Thyroid gland (tissue), 4 donors: ENCODE data around the gene TSGA10IP. TPM values are rescaled to one million over a fixed set of nuclear protein-coding genes. Genes with fewer than 3 reads are reported as not detected.

Source experiments
- DNase-seq, 2 donors: peaks; one replicate each; pipeline ENCODE4 v3.0.0-alpha.2; 2019
- H3K27ac ChIP-seq, 3 donors: fragments of 200-600 bp; sonication (generic); 1 replicate in 2 of 3; 2 replicates in 1 of 3; pipeline ENCODE4 v1.5.1; 2016 to 2019; ENCODE audit warnings: mild to moderate bottlenecking in 1 of 3, moderate library complexity in 1 of 3
- H3K27me3 ChIP-seq: fragments of 200-600 bp; sonication (generic); one replicate; pipeline ENCODE4 v1.5.1; 2019
- H3K36me3 ChIP-seq, 2 donors: fragments of 200-600 bp; sonication (generic); one replicate each; pipeline ENCODE4 v1.5.1; 2016 to 2019
- H3K4me1 ChIP-seq, 2 donors: fragments of 200-600 bp; sonication (generic); one replicate each; pipeline ENCODE4 v1.5.1; 2017 to 2019
- H3K4me3 ChIP-seq, 3 donors: fragments of 200-600 bp; sonication (generic); replicated peaks in 1 of 3; 1 replicate in 2 of 3; 2 replicates in 1 of 3; pipeline ENCODE4 v1.5.1; 2016; ENCODE audit warnings: mild to moderate bottlenecking in 1 of 3
- H3K9me3 ChIP-seq: fragments of 200-600 bp; sonication (generic); one replicate; pipeline ENCODE4 v1.5.1; 2017
- CTCF ChIP-seq, 6 experiments: fragments of 200-600 bp in 3 of 6; fragments of 450-650 bp in 3 of 6; sonication (generic) in 3 of 6; IDR thresholded peaks; one replicate each; pipeline ENCODE4 v1.5.1; 2016 to 2019; ENCODE audit warnings: antibody characterized with exemption in 6 of 6, mild to moderate bottlenecking in 2 of 6, inconsistent platforms in 1 of 6, moderate library complexity in 1 of 6
- POLR2A ChIP-seq, 2 donors: fragments of 450-650 bp; IDR thresholded peaks; one replicate each; pipeline ENCODE4 v1.6.1; 2017; ENCODE audit warnings: antibody characterized with exemption in 2 of 2, mild to moderate bottlenecking in 2 of 2, moderate library complexity in 1 of 2
- WGBS, 2 donors: methylation state at CpG; one replicate each; pipeline ENCODE4 v1.1.5; 2017; 5-methylcytosine and 5-hydroxymethylcytosine counted together
- intact Hi-C: fragments of 100-400 bp; cut with DNase I; formaldehyde crosslinking; loops from one replicate; pipeline ENCODE4 v1.15.1; 2023
- total RNA-seq, 4 donors: library from RNA; depleted of rRNA; stranded (reverse); fragments of >200 nt; gene quantifications; one replicate each; pipeline ENCODE4 v1.2.3, GENCODE V29; 2016

The TSGA10IP gene
- total RNA-seq, 4 donors from 2014 or later = 0.33 TPM; not detected in 3

- 40 to 52% methylated on average over 14 to 15 of the region's 15 CpGs for WGBS, 2 donors
- peak overlapping the region in 2 of 3 donors; percentile 67 to 75 for H3K27ac ChIP-seq
- TF ChIP-seq CTCF (IDR thresholded peaks at IDR 0.05) (no peak), POLR2A (IDR thresholded peaks at IDR 0.05) (no peak)
- H3K27me3 ChIP-seq = no peaks in the 10 kb centered on the region
- H3K36me3 ChIP-seq = peaks cover 3 to 19% of the 10 kb centered on the region in 2 donors
- DNase-seq = no peak
- no peaks in the 10 kb centered on the region for H3K9me3 ChIP-seq
- H3K4me3 ChIP-seq = peak overlapping the region in 2 of 3 donors; percentile 95 to 99
- intact Hi-C loops = no loop called here
- H3K4me1 ChIP-seq = peaks cover 34 to 52% of the 10 kb centered on the region in 2 donors
Observed at GRCh38 chr11:65920372-65920802, 24.9 kb upstream of the TSGA10IP start.

GRCh38 chr11:65921033-65921555 is 24.2 kb upstream of the TSGA10IP start:
- Histone ChIP-seq H3K4me1 (peaks cover 39 to 52% of the 10 kb centered on the region in 2 donors), H3K9me3 (no peaks in the 10 kb centered on the region), H3K27ac (no peak overlapping the region), H3K36me3 (peaks cover 3 to 19% of the 10 kb centered on the region in 2 donors), H3K4me3 (peak overlapping the region in 1 of 3 donors; percentile 99), H3K27me3 (no peaks in the 10 kb centered on the region)
- 72 to 75% methylated on average over 8 to 12 of the region's 12 CpGs for WGBS, 2 donors
- intact Hi-C loops = no loop called here
- no peak for DNase-seq
- TF ChIP-seq POLR2A (IDR thresholded peaks at IDR 0.05) = no peak
- no peak for TF ChIP-seq CTCF (IDR thresholded peaks at IDR 0.05)

GRCh38 chr11:65921876-65922275 is 23.4 kb upstream of the TSGA10IP start:
- no peaks in the 10 kb centered on the region for H3K27me3 ChIP-seq
- H3K36me3 ChIP-seq = peaks cover 3 to 19% of the 10 kb centered on the region in 2 donors
- H3K27ac ChIP-seq = peak overlapping the region in 1 of 3 donors; percentile 8
- peaks cover 43 to 48% of the 10 kb centered on the region in 2 donors for H3K4me1 ChIP-seq
- no peak for DNase-seq
- WGBS, 2 donors = 95 to 96% methylated on average over 8 to 10 of the region's 10 CpGs
- intact Hi-C loops = no loop called here
- no peak overlapping the region for H3K4me3 ChIP-seq
- H3K9me3 ChIP-seq = no peaks in the 10 kb centered on the region
- TF ChIP-seq CTCF (IDR thresholded peaks at IDR 0.05) = no peak

GRCh38 chr11:65922565-65922964 is 22.7 kb upstream of the TSGA10IP start:
- Histone ChIP-seq H3K27ac (peak overlapping the region in 1 of 3 donors; percentile 8), H3K4me1 (peaks cover 39 to 41% of the 10 kb centered on the region in 2 donors), H3K27me3 (no peaks in the 10 kb centered on the region), H3K9me3 (no peaks in the 10 kb centered on the region), H3K36me3 (peaks cover 3 to 19% of the 10 kb centered on the region in 2 donors), H3K4me3 (no peak overlapping the region)
- TF ChIP-seq CTCF (IDR thresholded peaks at IDR 0.05) = no peak
- TF ChIP-seq POLR2A (IDR thresholded peaks at IDR 0.05) = no peak
- intact Hi-C loops = no loop called here
- no peak for DNase-seq
- 81 to 87% methylated on average over 3 of the region's 3 CpGs for WGBS, 2 donors

GRCh38 chr11:65925397-65925796 is 19.9 kb upstream of the TSGA10IP start:
- no peaks in the 10 kb centered on the region for H3K27me3 ChIP-seq
- H3K4me1 ChIP-seq = peaks cover 27 to 30% of the 10 kb centered on the region in 2 donors
- peaks cover 3 to 19% of the 10 kb centered on the region in 2 donors for H3K36me3 ChIP-seq
- WGBS, 2 donors = 34 to 35% methylated on average over 2 of the region's 2 CpGs
- TF ChIP-seq CTCF (IDR thresholded peaks at IDR 0.05) (no peak), POLR2A (IDR thresholded peaks at IDR 0.05) (no peak)
- H3K9me3 ChIP-seq = no peaks in the 10 kb centered on the region
- H3K27ac ChIP-seq = peak overlapping the region; percentile 36 to 78 (median 58)
- no peak for DNase-seq
- no peak overlapping the region for H3K4me3 ChIP-seq
- intact Hi-C loops = no loop called here
